ENCODE results near the gene BCAS4.

DNA sequence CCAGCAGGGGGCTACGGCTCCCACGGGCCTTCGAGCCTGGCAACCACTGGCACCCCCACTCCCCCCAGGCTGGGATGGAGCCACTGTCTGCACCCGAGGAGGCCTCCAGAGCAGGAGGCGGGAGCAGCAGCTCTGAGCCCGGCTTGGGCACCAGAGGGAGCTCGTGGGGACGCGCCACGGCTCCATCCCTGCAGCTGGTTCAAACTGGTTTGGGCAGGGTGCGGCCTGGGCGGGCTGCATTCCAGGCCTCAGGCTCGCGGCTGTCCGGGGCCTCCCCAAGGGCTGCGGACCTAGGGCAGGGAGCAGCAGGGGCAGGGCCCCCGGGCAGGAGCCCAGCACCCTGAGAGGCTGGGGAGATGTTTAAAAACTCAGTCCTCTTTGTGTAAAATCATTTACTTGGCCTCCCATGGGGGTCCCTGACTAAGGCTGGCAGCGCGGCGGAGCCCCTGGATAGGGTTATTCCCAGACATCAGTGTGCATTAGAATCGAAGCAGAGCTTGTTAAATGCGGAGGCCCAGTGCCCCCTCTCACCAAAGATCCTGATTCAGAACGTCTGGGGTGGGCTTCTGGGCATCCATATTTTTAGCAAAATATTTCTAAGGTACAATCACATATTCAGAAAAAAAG is 4.1 kb upstream of the BCAS4 start:
- TF ChIP-seq GATA2 (IDR thresholded peaks at IDR 0.05; ENCODE audit: low read depth, low read length) (no peak), GATA3 (IDR thresholded peaks at IDR 0.05; ENCODE audit: low read depth, low read length) (no peak)
